HG03432 (cell line): ENCODE data around the gene CCN6.

Experiments used
- ATAC-seq: cut with Tn5 transposase; IDR thresholded peaks from one replicate; pipeline ENCODE4 v1.9.1; 2021; ENCODE audit warnings: mild to moderate bottlenecking, moderate library complexity; ENCODE audit not compliant: unreplicated experiment

CCN6 gene

DNA sequence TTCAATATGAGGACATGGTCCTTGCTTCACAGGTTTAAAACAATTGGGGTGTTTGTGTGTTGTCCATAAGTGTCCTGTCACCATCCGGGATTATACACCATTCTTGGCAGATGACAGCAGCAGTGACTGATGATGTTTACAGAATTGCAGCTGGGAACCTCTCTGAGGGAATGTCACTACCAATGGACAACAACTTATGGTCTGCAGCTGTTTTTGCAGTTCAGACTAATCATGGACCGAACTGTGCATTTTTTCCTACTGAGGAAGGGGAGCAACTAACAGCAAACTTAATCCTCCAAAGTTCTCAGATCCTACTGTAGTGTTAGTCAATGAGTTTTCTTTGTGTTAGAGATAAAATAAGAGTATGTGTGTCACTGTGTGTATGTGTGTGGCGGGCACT lies 59.5 kb downstream of the CCN6 start:
- ATAC-seq: no peak

- ATAC-seq: no peak
Measured at GRCh38 chr6:112113918-112114317, 60.0 kb downstream of the CCN6 start.

GRCh38 chr6:112114577-112115223 lies 60.8 kb downstream of the CCN6 start:
- no peak for ATAC-seq

DNA sequence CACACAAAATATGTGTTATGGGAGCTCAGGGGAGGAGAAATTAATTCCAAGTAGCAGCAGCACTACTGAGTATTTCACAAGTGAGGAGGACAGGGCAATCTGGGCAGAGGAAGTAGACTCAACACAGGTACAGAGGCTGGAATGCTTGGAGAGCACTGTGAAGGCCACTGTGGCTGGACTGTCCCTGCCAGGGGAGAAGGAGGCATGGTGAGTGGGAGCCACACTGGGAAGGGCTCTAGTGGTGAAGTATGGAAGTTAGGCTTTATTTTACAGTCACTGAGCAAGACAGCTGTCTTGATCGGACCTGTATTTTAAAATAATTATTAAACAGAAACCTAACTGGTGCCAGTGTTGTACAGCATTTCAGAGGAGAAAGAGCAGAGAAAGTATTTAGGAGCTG lies 62.3 kb downstream of the CCN6 start:
- ATAC-seq: no peak

- ATAC-seq: no peak
Measured at GRCh38 chr6:112117554-112117953, 63.6 kb downstream of the CCN6 start.

GRCh38 chr6:112118034-112118433 lies 64.1 kb downstream of the CCN6 start:
- ATAC-seq: no peak
